ENCODE measurements around the gene R3HCC1L.

Gene R3HCC1L

GRCh38 chr10:98238391-98238790 is 103.9 kb downstream of the R3HCC1L start:
- DNase-seq = no peak

GRCh38 chr10:98240524-98240923 is 106.1 kb downstream of the R3HCC1L start:
- no peak for DNase-seq

GRCh38 chr10:98242823-98243222 is 108.4 kb downstream of the R3HCC1L start:
- peak in 1 of 2 donors; percentile 43 for DNase-seq

DNA sequence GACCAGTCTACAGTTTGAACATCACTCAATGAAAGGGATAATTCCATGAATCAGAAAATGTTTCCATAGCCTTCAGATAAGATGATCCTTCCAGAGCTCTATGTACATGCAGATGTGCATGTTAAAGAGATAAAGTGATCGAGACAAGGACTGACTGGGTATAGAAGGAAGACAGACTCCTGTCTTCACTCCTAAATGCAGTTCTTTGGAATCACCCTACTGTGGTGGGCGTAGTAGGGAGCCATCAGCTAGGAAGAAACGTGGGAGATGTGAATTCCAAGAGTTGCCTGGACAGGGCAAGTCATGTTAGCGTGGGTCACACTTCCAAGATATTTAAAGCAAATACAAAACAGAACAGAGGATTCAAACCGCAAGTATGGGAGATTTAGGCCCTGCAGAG is 109.7 kb downstream of the R3HCC1L start:
- DNase-seq = no peak

GRCh38 chr10:98244586-98244985 is 110.1 kb downstream of the R3HCC1L start:
- no peak for DNase-seq

- no peak for DNase-seq
Measured at GRCh38 chr10:98246911-98247805, 112.7 kb downstream of the R3HCC1L start.

DNA sequence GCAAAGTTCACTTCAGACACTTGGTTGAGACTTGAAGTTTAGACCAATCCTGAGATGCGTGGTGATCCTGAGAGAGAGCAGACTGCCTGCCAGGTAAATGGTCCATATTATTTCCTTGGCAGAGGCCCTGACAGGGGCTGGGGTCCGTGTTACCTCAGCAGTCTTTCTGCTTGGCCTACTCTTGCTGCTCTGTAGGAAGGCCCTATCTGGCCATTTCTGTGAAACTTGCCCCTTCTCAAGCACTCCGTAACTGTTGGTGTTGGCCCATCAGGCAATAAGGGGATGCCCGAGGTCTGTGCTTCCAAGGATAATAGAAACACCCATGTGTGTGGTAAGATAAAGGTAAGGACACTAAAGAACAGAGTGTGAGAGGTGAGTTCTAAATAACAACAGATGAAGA is 113.6 kb downstream of the R3HCC1L start:
- DNase-seq = no peak

DNA sequence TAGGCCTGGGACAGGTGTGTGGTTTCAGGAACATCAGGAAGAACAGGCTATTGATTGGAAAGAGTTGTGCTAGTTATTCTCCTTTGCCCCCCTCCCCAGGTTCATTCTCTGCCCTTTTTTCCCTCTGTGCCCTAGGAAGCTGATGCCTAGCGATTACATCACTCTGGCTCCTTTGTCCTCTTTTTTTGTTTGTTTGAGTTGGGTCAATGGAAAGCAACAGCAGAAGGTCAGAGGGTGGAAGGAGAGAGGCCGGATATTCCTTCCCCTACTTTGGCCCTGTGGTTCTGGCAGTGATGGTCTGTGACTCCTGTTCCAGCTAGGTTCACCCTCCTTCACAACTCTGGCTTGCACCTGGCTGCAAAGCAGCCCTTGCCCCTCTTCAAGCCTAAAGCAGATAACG is 114.7 kb downstream of the R3HCC1L start:
- no peak for DNase-seq

- no peak for DNase-seq
Measured at GRCh38 chr10:98251399-98251798, 116.9 kb downstream of the R3HCC1L start.

DNA sequence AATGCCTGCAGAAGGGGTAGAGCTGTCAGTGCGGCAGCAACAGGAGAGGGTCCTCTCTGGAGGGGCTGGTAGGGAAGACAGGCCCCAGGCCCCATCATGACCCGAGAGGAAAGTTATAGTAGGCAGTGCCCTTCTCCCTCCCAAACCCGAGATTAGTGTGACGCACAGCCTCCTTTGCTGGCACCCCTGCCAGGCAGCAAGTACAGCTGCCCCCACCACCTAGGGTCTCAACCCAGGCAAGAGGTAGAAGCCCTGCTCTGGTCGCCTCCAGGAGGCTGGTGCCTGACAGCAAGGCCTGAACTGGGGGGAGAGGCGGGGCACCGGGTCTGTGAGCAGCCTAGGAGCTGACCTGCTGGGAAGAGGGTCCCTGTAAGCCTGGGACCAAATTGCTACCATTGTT is 118.0 kb downstream of the R3HCC1L start:
- DNase-seq = no peak

GRCh38 chr10:98253499-98253898 is 119.0 kb downstream of the R3HCC1L start:
- DNase-seq = no peak

- no peak for DNase-seq
Measured at GRCh38 chr10:98254234-98254974, 119.9 kb downstream of the R3HCC1L start.

DNA sequence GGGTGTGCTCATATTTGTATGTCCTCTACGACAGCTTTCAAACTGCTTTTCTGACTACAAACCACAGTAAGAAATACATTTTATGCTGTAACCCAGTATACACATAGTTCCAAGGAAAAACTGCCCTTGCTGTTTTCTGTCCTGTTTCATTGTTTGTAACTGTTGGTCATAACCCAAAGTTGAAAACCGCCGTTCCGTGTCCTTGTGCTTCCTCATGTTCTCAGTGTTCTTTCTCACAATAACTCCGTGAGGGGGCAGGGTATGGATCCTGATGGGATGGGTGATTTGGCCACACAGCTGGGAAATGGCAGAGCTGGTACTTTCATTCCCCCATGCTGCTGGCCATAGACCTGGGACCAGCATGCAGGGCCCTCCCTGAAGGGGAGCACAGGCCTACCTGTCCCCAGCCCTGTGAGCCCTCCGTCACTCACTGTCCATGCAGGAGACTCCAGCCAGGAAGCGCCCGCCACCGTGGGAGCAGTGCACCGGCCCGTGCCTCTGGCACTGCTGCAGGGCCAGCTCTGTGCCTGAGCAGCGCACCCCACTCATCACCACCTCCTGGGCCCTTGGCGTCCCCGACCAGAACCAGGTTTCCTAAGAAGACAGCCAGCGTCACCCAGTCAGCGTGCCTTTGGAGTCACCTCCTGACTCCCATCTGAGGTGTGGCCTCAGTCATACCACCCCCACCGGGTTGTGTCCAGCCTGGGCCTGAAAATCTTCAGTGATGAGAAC is 120.9 kb downstream of the R3HCC1L start:
- no peak for DNase-seq

DNA sequence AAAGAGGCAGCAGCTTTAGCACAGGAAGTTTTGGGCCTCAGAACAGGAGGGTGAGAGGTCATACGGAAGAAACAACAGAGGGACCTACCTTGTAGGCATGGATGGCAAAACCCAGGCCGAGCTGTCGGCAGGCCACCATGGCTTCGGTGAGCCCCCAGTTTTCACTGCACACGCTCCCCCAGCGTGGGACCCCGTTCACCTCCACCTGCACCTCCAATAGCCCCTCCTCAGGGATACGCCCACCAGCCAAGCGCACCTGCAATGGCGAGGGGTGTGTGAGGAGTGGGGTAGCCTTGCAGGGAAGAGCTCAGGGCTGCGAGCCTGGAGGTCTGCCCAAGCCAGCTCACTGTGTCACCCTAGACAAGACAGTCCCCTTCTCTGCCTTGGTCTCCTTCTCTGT is 122.2 kb downstream of the R3HCC1L start:
- no peak for DNase-seq

GRCh38 chr10:98257198-98257597 is 122.7 kb downstream of the R3HCC1L start:
- DNase-seq = no peak

- DNase-seq = no peak
Measured at GRCh38 chr10:98257961-98258360, 123.5 kb downstream of the R3HCC1L start.

- no peak for DNase-seq
Measured at GRCh38 chr10:98258683-98259454, 124.4 kb downstream of the R3HCC1L start.

DNA sequence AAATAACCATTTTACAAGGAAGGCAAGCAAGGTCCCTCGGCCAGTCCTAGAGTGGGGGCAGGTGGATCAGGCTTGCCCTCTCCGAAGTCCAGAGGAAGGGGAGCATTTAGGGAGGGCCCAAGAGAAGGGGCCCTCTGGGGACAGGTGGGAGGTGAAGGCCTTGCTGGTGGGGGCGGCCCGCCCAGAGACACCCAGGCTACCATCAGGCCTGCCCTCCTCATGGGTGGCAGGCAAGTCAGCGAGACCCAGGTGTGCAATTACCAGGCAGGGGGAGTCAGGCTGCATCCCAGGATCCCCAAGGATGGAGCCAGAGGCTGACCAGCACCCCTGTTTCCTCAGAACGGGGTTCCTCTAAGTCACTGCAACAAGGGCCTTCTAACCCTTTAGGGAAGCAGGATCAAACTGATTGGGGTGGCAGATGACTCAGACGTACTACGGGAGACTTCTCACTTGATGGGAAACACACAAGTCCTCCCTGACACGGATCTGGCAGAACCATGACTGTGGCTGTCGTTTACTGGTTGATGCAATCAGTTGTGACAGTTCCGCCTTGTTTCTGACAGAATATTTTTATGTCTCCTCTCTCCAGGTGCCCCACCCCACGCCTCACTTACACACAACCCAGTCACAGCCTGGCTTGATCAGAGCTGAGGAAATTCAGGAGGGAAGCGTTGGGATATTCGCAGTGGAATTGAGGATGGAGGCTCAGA is 125.3 kb downstream of the R3HCC1L start:
- no peak for DNase-seq

GRCh38 chr10:98260350-98260749 is 125.9 kb downstream of the R3HCC1L start:
- no peak for DNase-seq

GRCh38 chr10:98260752-98261151 is 126.3 kb downstream of the R3HCC1L start:
- no peak for DNase-seq

DNA sequence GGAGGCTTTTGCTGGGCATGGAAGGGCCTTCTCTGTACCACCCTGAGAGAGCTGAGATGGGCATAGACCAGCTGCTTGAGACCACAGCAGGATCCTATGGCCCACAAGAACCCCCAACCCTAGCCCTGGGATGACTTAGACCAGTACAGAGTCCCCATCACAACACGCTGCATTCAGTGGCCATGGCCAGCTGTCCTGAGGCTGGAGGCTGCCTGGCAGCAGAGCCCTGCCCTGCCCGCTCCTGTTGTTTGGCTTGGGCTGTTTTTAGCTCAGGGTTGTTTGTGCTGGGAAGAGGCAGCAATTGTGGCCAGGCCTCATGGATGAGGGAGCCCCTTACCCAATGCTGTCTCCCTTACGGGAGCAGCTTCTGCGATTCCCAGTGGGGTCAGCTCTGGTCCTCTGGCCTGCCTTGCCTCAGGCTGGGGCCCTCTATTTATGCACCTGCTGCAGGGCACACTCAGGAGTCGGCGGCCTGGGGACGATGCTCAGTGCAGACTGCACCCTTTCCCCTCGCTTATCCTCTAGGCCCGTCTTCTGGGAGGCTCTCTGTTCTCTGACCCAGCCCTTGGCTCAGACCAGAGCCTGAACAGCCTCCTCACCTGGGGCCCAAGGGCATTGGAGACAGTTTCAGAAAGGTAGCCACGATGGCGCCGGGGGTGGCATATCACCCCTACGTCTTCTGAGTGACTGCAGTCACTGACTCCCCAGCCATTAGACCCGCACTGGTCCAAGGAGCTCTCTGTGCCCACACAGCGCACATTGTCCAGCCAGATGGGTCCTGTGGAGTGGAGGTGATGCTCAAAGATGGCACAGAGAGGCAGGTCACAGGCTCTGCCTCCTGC is 127.2 kb downstream of the R3HCC1L start:
- no peak for DNase-seq

All from hippocampal formation (tissue), 2 donors.